NCI-H1092 treated with DMSO at 0.1 percent for 48 hours (cell line): ENCODE data around the gene HECW1.
"Not testable (repeated sequence)": the region's sequence is repeated elsewhere in the genome, so short reads cannot be mapped to it uniquely, and the experiment has no call there.

Source experiments
- DNase-seq: peaks from one replicate; lab custom pipeline; 2025; lab: John Stamatoyannopoulos, UW

The HECW1 gene

DNA sequence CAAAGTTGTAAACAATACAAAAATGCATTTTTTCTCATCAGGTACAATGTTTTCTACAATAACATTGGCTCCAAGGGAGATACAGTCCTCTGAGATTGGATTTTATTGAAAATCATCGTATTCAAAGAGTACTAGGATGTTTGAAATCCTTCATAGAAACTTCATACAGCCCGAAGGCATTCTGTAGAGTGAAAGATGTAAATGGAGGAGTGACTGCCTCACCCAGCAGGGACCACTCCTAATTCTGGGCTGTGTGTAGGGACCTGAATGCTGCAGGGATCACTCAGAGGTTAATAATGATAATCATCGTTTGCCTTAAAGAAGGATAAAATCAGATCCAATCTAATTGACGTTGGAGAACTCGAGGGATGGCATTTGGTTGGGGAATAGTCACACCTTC is 198.6 kb downstream of the HECW1 start:
- no peak for DNase-seq

DNA sequence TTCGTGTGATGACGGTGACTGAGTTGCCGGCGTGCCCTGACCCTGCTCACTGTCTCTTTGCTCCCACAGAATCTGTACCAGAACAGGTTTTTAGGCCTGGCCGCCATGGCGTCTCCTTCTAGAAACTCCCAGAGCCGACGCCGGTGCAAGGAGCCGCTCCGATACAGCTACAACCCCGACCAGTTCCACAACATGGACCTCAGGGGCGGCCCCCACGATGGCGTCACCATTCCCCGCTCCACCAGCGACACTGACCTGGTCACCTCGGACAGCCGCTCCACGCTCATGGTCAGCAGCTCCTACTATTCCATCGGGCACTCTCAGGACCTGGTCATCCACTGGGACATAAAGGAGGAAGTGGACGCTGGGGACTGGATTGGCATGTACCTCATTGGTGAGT is 199.2 kb downstream of the HECW1 start:
- DNase-seq = no peak

DNA sequence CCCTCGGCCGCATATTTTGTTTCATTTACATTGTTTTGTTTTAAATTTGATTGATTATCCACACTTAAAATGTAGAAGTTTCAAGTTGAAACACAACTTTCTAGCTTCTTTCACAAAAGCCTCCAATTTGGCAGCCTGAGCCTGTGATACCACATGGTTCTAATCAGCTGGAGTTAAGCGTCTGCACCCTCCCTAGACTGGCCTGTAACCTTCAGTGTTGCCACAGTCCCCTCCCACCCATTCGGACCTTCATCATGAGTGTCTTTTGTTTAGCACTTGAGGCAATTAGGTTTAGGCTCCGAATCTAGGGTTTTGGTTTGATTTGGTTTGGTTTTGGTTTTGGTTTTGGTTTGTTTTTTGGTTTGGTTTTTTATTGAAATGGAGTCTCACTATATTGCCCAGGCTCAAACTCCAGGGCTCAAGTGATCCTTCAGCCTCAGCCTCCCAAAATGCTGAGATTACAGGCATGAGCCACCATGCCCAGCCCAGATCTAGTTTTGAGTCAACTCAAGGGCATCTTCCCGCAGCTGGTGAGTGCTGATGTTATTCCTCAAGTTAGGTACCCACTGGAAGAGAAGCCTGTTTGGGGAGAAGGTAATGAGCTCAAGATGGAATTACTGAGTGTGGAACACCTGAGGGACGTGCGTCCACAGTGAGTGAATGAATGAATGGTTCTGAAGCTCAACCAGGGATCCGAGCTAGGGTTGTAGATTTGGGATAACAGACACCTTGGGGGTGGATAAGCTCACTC is 201.4 kb downstream of the HECW1 start:
- DNase-seq = no peak

DNA sequence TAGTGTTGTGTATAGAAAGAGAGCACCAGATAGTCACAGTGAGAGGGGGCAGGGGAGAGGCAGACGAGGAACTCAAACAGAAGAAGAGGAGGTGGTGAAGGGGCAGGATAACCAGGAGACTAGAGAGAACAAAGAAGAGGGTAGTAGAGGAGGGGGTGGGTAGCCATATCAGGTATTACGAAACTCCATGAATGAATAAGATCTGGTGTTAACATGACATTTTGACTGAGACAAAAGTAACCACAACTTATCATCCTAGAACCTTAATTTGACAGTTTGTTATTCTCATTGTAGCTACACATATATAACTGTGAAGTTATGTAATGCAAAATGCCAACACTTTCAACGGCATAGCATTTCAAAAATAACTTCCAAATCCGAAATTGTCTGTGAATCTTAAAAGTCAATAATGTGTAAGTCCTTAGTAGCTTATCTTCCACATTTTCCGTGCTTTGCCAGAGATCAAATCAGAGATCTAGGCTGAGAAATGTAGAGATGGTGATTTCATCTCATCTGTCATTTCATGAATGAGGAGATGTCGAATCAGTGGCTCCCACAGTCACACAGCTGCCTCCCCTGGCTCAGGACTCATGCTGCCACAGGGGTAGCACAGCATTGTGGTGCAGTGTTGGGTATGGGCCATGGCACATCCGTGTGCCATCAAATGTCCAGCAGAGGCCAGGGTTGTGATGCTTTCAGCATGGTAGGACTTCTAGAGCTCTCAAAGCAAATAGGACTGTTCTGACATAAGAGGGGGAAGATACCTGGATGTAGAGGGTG is 202.1 kb downstream of the HECW1 start:
- DNase-seq = no peak

DNA sequence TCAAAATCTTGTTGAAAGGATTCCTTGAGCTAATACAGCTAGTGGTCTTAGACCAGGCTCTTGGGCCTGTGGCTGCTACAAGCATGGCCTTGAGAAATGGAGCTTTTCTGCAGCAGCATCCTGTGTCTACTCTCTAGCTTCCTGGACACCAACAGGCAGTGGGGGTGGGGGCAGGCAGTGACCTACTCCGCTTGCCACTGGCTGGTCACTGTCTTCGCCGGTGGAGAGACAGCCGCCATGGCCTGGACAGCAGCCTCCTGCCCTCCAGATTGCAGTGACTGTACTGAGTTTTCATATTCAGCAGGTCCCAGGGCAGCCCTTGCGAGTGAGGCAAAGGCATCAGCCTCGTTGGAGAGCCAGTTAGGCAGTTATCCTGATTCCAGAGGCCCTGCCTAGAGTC is 204.6 kb downstream of the HECW1 start:
- DNase-seq = no peak

DNA sequence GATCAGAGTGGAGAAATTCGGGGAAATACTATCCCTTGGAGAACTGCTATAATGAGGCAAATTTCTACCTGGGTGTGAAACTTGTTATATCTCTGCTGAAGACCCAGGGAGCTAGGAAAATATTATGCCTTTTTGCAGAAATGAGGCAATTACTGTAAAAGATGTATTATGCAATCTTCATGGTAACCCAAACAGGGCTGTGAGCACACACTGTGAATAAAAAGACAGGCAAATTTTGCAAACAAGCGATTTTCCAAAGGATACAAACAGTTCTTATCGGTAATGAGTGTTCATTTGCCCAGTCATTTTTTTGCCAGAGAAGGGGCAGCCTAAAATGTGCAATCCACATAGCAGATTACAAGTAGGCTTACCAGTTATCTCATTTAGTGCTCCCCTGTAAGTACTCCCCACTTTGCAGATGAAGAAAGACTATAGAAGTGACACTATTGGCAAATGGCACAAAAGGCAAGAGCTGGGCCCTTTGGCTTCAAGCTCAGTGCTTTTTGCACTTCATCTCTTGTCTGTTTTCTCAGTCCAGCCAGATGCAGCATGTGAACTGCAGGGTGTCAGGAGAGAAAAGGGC is 205.8 kb downstream of the HECW1 start:
- no peak for DNase-seq

DNA sequence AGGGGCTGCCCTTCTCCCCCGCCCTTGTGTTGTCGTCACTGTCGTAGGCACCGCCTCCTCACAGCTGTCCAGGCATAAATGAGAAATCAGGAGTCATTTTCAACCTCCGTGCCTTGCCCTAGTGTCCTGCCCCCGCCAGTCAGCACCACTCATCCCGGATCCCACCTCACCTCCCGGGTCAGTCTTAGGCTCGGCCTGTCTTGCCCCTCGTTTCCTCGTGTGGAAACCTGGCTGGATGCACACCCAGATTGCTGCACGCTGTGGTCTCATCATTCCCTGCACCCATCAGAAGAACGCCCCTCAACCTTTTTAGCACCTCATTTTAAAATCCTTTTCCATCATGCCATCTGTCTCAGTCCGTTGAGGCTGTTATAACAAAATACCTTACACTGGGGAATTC is 213.1 kb downstream of the HECW1 start:
- no peak for DNase-seq

DNA sequence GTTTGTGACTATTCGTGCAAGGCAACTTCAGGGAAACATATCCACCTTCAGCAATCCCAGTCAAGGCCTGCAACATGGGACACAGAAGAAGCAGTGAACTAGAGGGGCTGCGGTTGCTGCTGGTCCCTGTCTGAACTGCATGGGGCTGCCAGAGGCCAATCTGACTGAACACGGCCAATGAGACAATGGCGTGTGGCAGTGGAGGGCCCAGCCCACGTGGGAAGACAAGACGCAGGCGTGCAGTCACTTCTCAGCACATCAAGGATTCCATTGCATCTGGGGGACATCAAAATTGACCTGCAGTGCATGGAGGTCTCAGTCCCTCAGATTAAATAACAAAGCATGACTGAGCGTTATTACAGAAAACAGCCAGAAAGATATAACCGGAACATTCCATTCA is 215.9 kb downstream of the HECW1 start:
- DNase-seq = no peak

DNA sequence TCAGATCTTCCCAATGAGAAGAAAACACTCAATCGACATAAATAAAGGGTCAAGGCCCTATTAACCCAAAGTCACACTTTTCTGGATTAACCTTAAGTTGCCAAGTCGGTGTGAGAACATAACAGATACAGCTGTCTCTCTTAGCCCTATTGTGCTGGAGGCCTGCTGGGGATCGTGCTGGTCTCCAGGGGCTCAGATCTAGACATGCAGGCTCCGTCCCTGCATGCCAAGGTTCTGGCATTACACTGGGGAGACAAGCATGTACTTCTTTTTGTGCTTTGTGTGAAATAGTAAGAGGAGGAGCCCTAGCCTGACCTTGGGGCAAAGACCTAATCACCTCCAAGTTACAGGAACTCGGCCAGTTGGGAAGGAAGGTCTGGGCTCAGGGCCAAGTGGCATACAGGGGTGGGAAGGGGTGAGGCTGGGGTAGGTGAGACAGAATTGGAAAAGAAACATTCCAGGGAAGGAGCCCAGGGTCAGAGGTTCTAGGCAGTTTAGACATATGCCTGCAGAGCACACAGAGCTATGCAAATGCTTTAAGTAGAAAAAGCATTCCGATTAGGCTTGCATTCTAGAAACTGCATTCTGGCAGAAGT is 216.4 kb downstream of the HECW1 start:
- no peak for DNase-seq

DNA sequence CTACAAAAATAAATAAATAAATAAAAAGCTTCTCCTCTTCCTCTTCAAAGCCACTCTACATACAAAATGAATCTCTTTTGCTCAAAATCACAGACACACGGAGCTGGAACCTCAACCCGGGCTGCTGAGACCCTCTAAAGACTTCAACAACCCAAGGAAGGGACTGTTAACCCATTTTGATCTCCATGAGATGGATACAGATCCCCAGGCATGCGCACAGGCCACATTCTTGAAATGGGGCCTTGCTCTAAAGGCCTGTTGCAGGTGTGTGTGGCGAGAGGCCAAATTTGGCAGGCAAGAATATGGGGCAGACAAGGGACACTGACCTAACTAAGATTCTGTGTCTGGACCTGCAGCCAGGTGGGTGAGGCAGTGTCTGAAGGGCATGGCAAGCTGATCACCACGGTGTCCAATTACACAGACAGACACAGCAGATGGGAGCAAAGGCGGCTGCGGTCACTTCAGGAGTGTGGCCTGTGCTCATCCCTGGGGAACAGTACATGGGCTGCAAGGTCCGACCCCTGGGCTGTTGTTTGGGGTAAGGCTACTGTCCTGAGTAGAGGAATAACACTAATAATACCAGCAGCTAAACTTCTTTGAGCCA is 219.8 kb downstream of the HECW1 start:
- no peak for DNase-seq

DNA sequence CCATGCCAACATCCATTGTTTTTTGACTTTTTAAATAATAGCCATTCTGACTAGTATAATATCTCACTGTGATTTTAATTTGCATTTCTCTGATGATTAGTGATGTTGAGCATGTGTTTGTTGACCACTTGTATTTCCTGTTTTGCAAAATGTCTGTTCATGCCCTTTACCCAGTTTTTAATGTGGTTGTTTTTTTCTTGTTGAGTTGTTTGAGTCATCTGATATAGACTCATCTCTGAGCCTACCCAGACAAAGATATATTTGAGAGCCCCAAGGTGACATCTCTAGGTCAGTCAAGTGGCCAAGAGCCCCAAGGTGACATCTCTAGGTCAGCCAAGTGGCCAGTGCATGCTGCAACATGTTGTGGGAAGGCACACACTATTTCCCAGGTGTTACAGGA is 224.7 kb downstream of the HECW1 start:
- no peak for DNase-seq

DNA sequence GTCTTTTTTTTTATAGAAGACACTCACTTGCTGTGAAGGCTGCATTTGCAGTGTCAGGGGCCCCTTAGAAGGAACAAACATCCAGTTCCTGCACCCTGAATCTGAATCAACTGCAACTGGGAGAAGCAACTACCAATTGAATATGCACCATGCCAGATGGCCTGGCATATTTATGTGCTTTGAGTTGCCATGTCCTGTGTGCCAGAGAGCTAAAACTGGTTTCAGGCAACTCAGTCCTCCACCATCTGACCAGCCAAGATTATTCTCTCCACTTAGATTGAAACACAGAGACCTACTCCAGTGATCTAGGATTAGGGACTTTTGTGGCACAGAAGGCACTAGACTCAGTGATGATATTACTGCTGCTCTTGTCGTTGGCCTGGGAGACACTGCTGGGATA is 225.4 kb downstream of the HECW1 start:
- no peak for DNase-seq

DNA sequence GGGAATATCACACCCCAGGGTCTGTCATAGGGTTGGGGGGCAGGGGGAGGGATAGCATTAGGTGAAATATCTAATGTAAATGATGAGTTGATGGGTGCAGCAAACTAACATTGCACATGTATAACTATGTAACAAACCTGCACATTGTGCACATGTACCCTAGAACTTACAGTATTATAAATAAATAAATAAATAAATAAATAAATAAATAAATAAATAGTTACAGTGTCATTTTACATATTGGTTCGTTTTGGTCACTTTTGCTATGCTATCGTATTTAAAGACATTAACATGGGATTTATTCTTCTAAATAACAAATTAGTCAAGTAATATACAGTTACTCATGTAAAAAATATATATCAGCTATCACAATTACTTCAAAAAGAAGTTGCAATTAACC is 228.7 kb downstream of the HECW1 start:
- no peak for DNase-seq

DNA sequence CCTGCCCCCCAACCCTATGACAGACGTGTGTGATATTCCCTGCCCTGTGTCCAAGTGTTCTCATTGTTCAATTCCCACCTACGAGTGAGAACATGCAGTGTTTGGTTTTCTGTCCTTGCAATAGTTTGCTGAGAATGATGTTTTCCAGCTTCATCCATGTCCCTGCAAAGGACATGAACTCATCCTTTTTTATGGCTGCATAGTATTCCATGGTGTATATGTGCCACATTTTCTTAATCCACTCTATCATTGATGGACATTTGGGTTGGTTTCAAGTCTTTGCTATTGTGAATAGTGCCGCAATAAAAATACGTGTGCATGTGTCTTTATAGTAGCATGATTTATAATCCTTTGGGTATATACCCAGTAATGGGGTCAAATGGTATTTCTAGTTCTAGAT is 231.0 kb downstream of the HECW1 start:
- not testable (repeated sequence) for DNase-seq

DNA sequence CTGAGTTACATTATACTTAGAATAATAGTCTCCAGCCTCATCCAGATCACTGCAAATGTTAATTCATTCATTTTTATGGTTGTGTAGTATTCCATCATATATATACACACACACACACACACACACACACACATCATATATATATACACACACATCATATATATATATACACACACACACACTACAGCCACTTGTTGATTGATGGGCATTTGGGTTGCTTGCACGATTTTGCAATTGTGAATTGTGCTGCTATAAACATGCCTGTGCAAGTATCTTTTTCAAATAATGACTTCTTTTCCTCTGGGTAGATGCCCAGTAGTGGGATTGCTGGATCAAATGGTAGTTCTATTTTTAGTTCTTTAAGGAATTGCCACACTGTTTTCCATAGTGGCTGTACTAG is 233.2 kb downstream of the HECW1 start:
- DNase-seq = not testable (repeated sequence)

DNA sequence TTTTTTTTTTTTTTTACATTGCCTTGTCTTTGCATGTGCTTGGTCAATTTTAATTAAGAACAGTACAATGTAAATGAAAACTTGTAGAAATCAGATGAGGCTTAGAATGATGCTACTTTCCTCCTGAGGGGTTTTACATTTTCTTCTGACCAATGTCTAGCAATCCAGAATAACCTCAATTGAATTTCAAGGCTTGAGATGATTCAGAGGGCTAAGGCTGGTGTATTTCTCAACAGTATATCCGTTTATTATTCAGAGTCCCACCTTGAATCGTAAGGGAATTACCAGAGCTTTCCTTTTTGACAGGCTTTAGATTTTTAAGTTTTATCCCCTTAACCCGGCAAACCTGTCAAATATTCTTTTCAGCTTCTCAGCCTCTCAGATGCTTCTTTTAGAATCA is 239.2 kb downstream of the HECW1 start:
- DNase-seq = no peak

DNA sequence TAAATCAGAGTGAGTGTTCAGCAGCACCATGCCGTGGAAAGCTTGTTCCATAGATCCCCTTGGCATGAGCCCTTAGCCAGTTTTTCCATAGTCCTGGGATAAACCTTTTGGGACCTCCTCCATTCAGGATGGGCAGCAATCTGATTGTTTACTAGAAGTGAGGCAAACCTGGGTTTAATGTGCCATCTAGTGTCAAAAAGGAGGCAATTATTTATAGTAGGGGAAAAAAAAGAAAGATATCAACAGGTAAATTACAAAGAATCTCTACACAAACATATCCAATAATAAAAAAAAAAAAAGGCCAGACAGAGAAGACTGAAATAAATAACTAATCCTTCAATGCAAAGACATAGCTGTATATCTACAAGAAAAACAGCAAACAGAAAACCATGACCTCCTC is 241.5 kb downstream of the HECW1 start:
- no peak for DNase-seq

DNA sequence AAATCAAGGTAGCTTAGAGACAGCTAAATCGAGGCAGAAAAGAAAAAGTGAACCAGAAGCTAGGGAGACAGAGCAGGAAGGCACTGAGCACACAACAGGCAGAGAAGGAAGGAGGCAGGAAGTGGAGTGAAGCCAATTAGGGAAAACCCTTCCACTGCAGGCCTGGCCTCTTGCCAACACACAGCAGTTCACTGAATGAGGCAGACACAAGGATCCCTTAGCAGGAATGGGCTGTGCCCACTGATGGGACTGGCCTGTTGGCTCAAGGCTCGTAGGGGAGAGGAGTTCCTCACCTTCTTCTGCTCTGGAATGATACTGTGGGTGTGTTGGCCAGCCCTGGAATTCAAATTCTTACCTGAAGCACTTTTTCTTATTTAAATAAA is 250.2 kb downstream of the HECW1 start:
- no peak for DNase-seq

DNA sequence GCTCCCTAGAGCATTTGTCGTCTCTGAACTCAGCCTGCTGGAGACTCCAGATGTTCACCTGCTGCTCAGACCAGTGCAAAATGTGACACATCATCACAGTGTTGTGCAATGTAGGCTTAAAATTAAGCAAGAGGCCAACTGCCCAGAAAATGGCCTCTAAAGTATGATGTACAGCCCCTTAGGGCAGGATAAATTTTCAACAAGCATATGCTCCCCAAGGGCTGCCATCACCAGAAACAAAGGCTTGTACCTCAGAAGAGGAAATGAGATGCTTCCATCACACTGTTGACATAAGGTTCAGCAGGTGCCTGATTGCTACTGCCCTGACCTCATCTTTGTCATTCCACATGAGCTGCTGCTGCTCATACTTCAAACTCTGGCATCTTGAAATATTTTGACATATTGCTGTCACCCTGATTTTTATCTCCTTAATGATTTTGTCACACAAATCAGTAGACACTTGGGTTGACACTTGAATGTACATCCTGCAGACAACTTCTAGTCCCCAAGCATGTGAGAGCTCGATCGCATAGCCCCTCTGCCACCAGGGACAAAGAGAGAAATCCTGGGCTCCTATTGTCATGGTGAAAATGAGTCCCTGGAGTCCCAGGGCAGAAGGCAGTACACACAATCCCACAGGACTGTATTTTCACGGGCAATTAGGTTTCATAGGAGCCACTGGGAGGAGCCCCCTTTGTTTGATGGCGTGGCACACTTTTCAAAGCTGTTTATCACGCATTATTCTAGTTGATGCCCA is 250.8 kb downstream of the HECW1 start:
- DNase-seq = no peak

DNA sequence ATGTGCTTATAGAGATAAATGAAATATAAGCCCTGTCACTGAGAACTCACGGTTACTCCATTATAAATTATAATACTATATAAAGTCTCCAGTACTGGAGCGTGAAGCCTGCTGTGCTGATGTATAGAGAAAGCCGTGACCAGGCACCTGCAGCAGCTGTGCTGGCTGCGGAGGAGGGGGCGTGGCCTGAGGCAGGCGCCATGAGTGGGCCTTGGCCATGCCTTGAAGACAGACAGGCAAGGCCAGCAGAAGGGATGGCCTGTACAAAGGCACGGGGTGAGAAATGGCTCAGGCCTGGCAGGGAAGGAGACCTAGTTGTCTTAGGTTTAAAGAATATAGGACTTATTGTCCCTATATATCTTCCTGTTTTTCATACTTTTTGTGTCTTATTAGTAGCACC is 251.9 kb downstream of the HECW1 start:
- no peak for DNase-seq

DNA sequence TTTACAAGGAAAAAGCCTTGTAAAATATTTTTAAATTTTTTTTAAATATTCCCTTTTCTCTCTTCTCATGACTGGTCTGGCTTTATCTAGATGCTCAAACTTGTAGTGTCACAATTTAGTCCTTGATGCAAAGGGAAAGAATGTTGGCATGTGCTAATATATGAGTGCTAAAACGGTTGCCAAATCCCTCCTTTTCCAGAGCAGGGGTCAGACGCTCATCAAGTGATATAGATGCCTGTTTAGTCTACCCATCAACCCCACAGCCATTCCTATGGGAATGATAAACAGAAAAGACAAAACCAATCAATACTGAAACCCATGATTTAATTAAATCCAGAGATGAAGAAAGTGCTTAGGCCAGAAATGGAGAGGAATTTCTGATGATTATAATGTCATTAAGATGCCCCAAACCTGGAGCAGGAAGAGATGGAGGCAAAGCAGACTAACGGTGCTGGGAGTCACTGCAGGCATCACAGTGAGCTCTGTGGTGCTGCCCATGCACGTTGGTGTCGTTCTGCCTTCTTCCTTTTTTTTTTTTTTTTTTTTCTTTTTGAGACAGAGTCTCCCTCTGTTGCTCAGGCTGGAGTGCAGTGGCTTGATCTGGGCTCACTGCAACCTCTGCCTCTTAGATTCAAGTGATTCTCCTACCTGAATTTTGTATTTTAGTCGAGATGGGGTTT is 260.4 kb downstream of the HECW1 start:
- no peak for DNase-seq
